ENCODE results near the gene SPATS2L.

DNA sequence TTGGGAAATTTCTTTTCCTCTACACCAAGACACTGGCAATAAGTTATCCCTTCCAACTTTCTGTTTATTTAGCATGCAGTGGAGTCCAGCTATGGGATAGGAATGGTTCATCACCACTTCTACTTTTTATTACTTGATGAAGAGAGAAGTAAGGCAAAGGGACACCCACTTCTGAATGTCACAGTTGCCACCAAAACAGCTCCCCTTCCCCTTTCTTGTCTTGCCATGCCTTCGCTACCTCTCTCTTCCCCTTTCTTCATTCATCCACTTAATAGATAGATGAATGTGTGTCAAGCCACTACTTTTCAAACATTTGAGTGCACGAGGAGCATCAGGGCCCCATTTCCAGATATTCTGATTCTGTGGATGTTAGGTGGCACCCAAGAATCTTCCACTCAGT lies 143.8 kb downstream of the SPATS2L start:
- TF ChIP-seq CTCF (IDR thresholded peaks at IDR 0.05; ENCODE audit: insufficient read depth, low read depth, low read length) = no peak
- TF ChIP-seq EZH2 (IDR thresholded peaks at IDR 0.05; ENCODE audit: insufficient read depth, low read length) = no peak
